HepG2 (cell line): ENCODE data around the gene ARHGEF11. TPM values are rescaled to one million over a fixed set of nuclear protein-coding genes. Genes with fewer than 3 reads are reported as not detected.

Experiments
- EHMT2 ChIP-seq: fragments of 200-600 bp; sonication (generic); IDR thresholded peaks from 2 replicates; pipeline ENCODE4 v1.7.0; 2017; ENCODE audit warnings: antibody characterized with exemption, low read depth, low read length, borderline replicate concordance
- ELF3 ChIP-seq: IDR thresholded peaks from 2 replicates; pipeline ENCODE4 v1.6.1; 2016; ENCODE audit warnings: missing genetic modification reagents, missing compliant biosample characterization
- FOXM1 ChIP-seq: sonication (generic); formaldehyde crosslinking; IDR thresholded peaks from 2 replicates; pipeline ENCODE4 v1.5.0; 2020; ENCODE audit warnings: missing genetic modification reagents
- HDAC2 ChIP-seq: sonication (generic); formaldehyde crosslinking; IDR thresholded peaks from 2 replicates; pipeline ENCODE4 v1.4.0; 2020; ENCODE audit warnings: missing genetic modification reagents
- HOXA7 ChIP-seq: sonication (generic); formaldehyde crosslinking; IDR thresholded peaks from 2 replicates; pipeline ENCODE4 v1.8.1; 2022; ENCODE audit warnings: mild to moderate bottlenecking, missing genetic modification reagents, moderate library complexity
- HOXD1 ChIP-seq: sonication (generic); formaldehyde crosslinking; IDR thresholded peaks from 2 replicates; pipeline ENCODE4 v1.5.0; 2020; ENCODE audit warnings: missing genetic modification reagents
- PATZ1 ChIP-seq: sonication (generic); formaldehyde crosslinking; IDR thresholded peaks from 2 replicates; pipeline ENCODE4 v1.4.0; 2020; ENCODE audit warnings: missing genetic modification reagents
- PBX2 ChIP-seq: IDR thresholded peaks from 2 replicates; pipeline ENCODE4 v1.6.1; 2016; ENCODE audit warnings: control low read depth
- PLRG1 ChIP-seq: fragments of 450-650 bp; conservative IDR thresholded peaks from 2 replicates; pipeline ENCODE4 v1.6.1; 2016
- SALL2 ChIP-seq: sonication (generic); formaldehyde crosslinking; IDR thresholded peaks from 2 replicates; pipeline ENCODE4 v1.8.1; 2023; ENCODE audit warnings: mild to moderate bottlenecking, missing genetic modification reagents, inconsistent platforms
- SMC3 ChIP-seq: IDR thresholded peaks from 2 replicates; pipeline ENCODE4 v1.6.1; 2011; ENCODE audit warnings: low read length, improper control_type of control experiment
- SNAI1 ChIP-seq: sonication (generic); formaldehyde crosslinking; IDR thresholded peaks from 2 replicates; pipeline ENCODE4 v1.5.0; 2020; ENCODE audit warnings: mild to moderate bottlenecking, missing genetic modification reagents, borderline replicate concordance
- STAG1 ChIP-seq: sonication (generic); formaldehyde crosslinking; IDR thresholded peaks from 2 replicates; pipeline ENCODE4 v1.4.0; 2020; ENCODE audit warnings: missing genetic modification reagents
- TEAD3 ChIP-seq: optimal IDR thresholded peaks from 2 replicates; pipeline ENCODE3; 2016; ENCODE audit warnings: borderline replicate concordance
- TOE1 ChIP-seq: sonication (generic); formaldehyde crosslinking; IDR thresholded peaks from 2 replicates; pipeline ENCODE4 v1.4.0; 2020; ENCODE audit warnings: mild to moderate bottlenecking, missing genetic modification reagents
- YEATS4 ChIP-seq: sonication (generic); formaldehyde crosslinking; IDR thresholded peaks from 2 replicates; pipeline ENCODE4 v1.4.0; 2020; ENCODE audit warnings: missing genetic modification reagents, borderline replicate concordance
- ZNF510 ChIP-seq: sonication (generic); formaldehyde crosslinking; IDR thresholded peaks from 2 replicates; pipeline ENCODE4 v1.4.0; 2020; ENCODE audit warnings: low read depth, mild to moderate bottlenecking, missing genetic modification reagents
- ZNF564 ChIP-seq: sonication (generic); formaldehyde crosslinking; IDR thresholded peaks from 2 replicates; pipeline ENCODE4 v1.8.1; 2023; ENCODE audit warnings: mild to moderate bottlenecking, missing genetic modification reagents
- ZNF597 ChIP-seq: sonication (generic); formaldehyde crosslinking; IDR thresholded peaks from 2 replicates; pipeline ENCODE4 v1.5.0; 2020; ENCODE audit warnings: missing genetic modification reagents
- ZNF672 ChIP-seq: sonication (generic); formaldehyde crosslinking; IDR thresholded peaks from 2 replicates; pipeline ENCODE4 v1.8.1; 2022; ENCODE audit warnings: missing genetic modification reagents
- ZNF687 ChIP-seq: sonication (generic); formaldehyde crosslinking; IDR thresholded peaks from 2 replicates; pipeline ENCODE4 v1.5.1; 2020; ENCODE audit warnings: mild to moderate bottlenecking, missing genetic modification reagents, moderate library complexity
- ZNF737 ChIP-seq: sonication (generic); formaldehyde crosslinking; IDR thresholded peaks from 2 replicates; pipeline ENCODE4 v1.5.0; 2020; ENCODE audit warnings: missing genetic modification reagents, mild to moderate bottlenecking, borderline replicate concordance
- ZNF747 ChIP-seq: sonication (generic); formaldehyde crosslinking; IDR thresholded peaks from 2 replicates; pipeline ENCODE4 v1.8.1; 2023; ENCODE audit warnings: missing genetic modification reagents, mild to moderate bottlenecking, borderline replicate concordance
- polyA plus RNA-seq, 8 experiments: library from polyadenylated mRNA; depleted of rRNA in 3 of 8; stranded (reverse) in 7 of 8; unstranded in 1 of 8; fragments of >200 nt; fragmentation: Illumina TruSeq in 4 of 8; extraction: Trizol in 4 of 8; gene quantifications; 2 replicates each; pipeline versions ENCODE4 v1.2.1 to v1.2.3, GENCODE V29; 2011 to 2016; ENCODE audit warnings: low read depth in 4 of 8, missing spikeins in 1 of 8, mixed read lengths in 1 of 8; ENCODE audit not compliant: insufficient read depth in 1 of 8
- total RNA-seq, 5 experiments: library from RNA; depleted of rRNA; stranded (reverse); fragments of >200 nt; fragmentation: Illumina TruSeq; extraction: Trizol; gene quantifications; 2 replicates each; pipeline ENCODE4 v1.2.3, GENCODE V29; 2016; ENCODE audit warnings: low read depth in 1 of 5

Gene ARHGEF11
- total and polyA plus RNA-seq, 2 of the 13 experiments (the other 11 are each of a cell fraction or from before 2014, with no cell fraction given), result 16.5 to 21.2 TPM

- TF ChIP-seq SMC3 (peak; percentile 38; the same call in 1 of the 2 replicates), ZNF672 (CRISPR knock-in tag) (no peak), ELF3 (CRISPR knock-in tag) (0 out of 2 replicates have a peak, but pooled peaks have one; percentile 12), HOXD1 (CRISPR knock-in tag) (no peak), SNAI1 (no peak), ZNF564 (CRISPR knock-in tag) (no peak), HDAC2 (CRISPR knock-in tag) (0 out of 2 replicates have a peak, but pooled peaks have one; percentile 22), PBX2 (CRISPR knock-in tag) (no peak), ZNF747 (CRISPR knock-in tag) (no peak), YEATS4 (no peak), ZNF687 (CRISPR knock-in tag) (peak; percentile 52), ZNF510 (CRISPR knock-in tag) (no peak), PLRG1 (no peak), HOXA7 (CRISPR knock-in tag) (no peak), STAG1 (CRISPR knock-in tag) (peak; percentile 60), ZNF597 (CRISPR knock-in tag) (no peak), ZNF737 (CRISPR knock-in tag) (no peak), SALL2 (CRISPR knock-in tag) (peak; percentile 31; the same call in 1 of the 2 replicates), EHMT2 (no peak), TEAD3 (CRISPR knock-in tag) (peak; percentile 82), FOXM1 (CRISPR knock-in tag) (no peak), TOE1 (CRISPR knock-in tag) (no peak), PATZ1 (CRISPR knock-in tag) (peak; percentile 45; the same call in 1 of the 2 replicates)
Measured at GRCh38 chr1:156892190-156893047, 153.1 kb downstream of the ARHGEF11 start (continued).
